H9 (cell line): Measurements from ENCODE around the gene PLCH2. TPM values are rescaled to one million over a fixed set of nuclear protein-coding genes. Genes with fewer than 3 reads are reported as not detected.

Experiments
- DNase-seq: peaks from one replicate; pipeline ENCODE4 v3.0.0-alpha.2; 2017
- H2AFZ ChIP-seq: one replicate; pipeline ENCODE4 v1.6.1; 2013; ENCODE audit warnings: mild to moderate bottlenecking, low read length, control low read depth, moderate library complexity
- H2AK5ac ChIP-seq: 2 replicates; pipeline ENCODE4 v1.6.1; 2013; ENCODE audit warnings: low read length, control low read depth, mixed read lengths; ENCODE audit not compliant: insufficient read length
- H2BK120ac ChIP-seq: one replicate; pipeline ENCODE4 v1.6.1; 2013; ENCODE audit warnings: low read depth, mild to moderate bottlenecking, low read length, control low read depth, inconsistent platforms; ENCODE audit not compliant: poor library complexity, severe bottlenecking
- H2BK12ac ChIP-seq: 2 replicates; pipeline ENCODE4 v1.6.1; 2013; ENCODE audit warnings: low read length, control low read depth, mixed read lengths, low read depth; ENCODE audit not compliant: insufficient read length
- H2BK15ac ChIP-seq: 2 replicates; pipeline ENCODE4 v1.6.1; 2013; ENCODE audit warnings: low read depth, low read length, control low read depth
- H2BK20ac ChIP-seq: one replicate; pipeline ENCODE4 v1.6.1; 2013; ENCODE audit warnings: low read depth, mild to moderate bottlenecking, low read length, control low read depth, inconsistent platforms; ENCODE audit not compliant: poor library complexity, severe bottlenecking
- H2BK5ac ChIP-seq: 2 replicates; pipeline ENCODE4 v1.6.1; 2013; ENCODE audit warnings: low read length, control low read depth, mixed read lengths; ENCODE audit not compliant: insufficient read length
- H3K14ac ChIP-seq: 2 replicates; pipeline ENCODE4 v1.6.1; 2013; ENCODE audit warnings: low read length, control low read depth; ENCODE audit not compliant: insufficient read depth
- H3K18ac ChIP-seq: 2 replicates; pipeline ENCODE4 v1.6.1; 2013; ENCODE audit warnings: low read depth, mild to moderate bottlenecking, mixed read lengths, low read length, control low read depth; ENCODE audit not compliant: insufficient read length
- H3K23ac ChIP-seq: 2 replicates; pipeline ENCODE4 v1.6.1; 2013; ENCODE audit warnings: low read length, control low read depth, mixed read lengths, low read depth; ENCODE audit not compliant: insufficient read length
- H3K23me2 ChIP-seq: 2 replicates; pipeline ENCODE4 v1.6.1; 2013; ENCODE audit warnings: low read depth, mild to moderate bottlenecking, mixed read lengths, low read length, control low read depth; ENCODE audit not compliant: insufficient read length, poor library complexity, severe bottlenecking
- H3K27ac ChIP-seq: 2 replicates; pipeline ENCODE4 v1.5.1; 2013; ENCODE audit warnings: low read length, control low read depth, mixed read lengths, low read depth; ENCODE audit not compliant: insufficient read length
- H3K27me3 ChIP-seq: 2 replicates; pipeline ENCODE4 v1.6.1; 2013; ENCODE audit warnings: low read length, control low read depth, inconsistent platforms; ENCODE audit not compliant: insufficient read depth
- H3K4ac ChIP-seq: 2 replicates; pipeline ENCODE4 v1.6.1; 2013; ENCODE audit warnings: low read depth, mild to moderate bottlenecking, control low read depth, inconsistent platforms, low read length, moderate library complexity
- H3K4me1 ChIP-seq: 2 replicates; pipeline ENCODE4 v1.6.1; 2013; ENCODE audit warnings: low read length, control low read depth, inconsistent platforms; ENCODE audit not compliant: insufficient read depth
- H3K4me2 ChIP-seq: 2 replicates; pipeline ENCODE4 v1.6.1; 2013; ENCODE audit warnings: low read length, control low read depth, mixed read lengths; ENCODE audit not compliant: insufficient read length, insufficient read depth
- H3K56ac ChIP-seq: 2 replicates; pipeline ENCODE4 v1.6.1; 2013; ENCODE audit warnings: low read depth, mild to moderate bottlenecking, mixed read lengths, low read length, control low read depth; ENCODE audit not compliant: insufficient read length
- H3K79me1 ChIP-seq: 2 replicates; pipeline ENCODE4 v1.6.1; 2013; ENCODE audit warnings: low read depth, mild to moderate bottlenecking, moderate library complexity, low read length, control low read depth, inconsistent platforms; ENCODE audit not compliant: insufficient read depth, poor library complexity, severe bottlenecking
- H3K79me2 ChIP-seq: 2 replicates; pipeline ENCODE4 v1.6.1; 2013; ENCODE audit warnings: low read length, control low read depth, inconsistent platforms; ENCODE audit not compliant: insufficient read depth
- H3K9ac ChIP-seq: 2 replicates; pipeline ENCODE4 v1.6.1; 2013; ENCODE audit warnings: low read length, control low read depth, mixed read lengths; ENCODE audit not compliant: insufficient read length; ENCODE audit errors: extremely low read depth
- H3K9me3 ChIP-seq: one replicate; pipeline ENCODE4 v1.6.1; 2013; ENCODE audit warnings: low read depth, low read length, inconsistent platforms; ENCODE audit not compliant: control insufficient read depth
- H3T11ph ChIP-seq: one replicate; pipeline ENCODE4 v1.6.1; 2013; ENCODE audit warnings: mild to moderate bottlenecking, low read length, control low read depth, inconsistent platforms
- H4K20me1 ChIP-seq: one replicate; pipeline ENCODE4 v1.6.1; 2013; ENCODE audit not compliant: control insufficient read depth, insufficient read length, insufficient read depth
- H4K5ac ChIP-seq: 2 replicates; pipeline ENCODE4 v1.6.1; 2013; ENCODE audit warnings: low read depth, mild to moderate bottlenecking, mixed read lengths, low read length, control low read depth; ENCODE audit not compliant: insufficient read length
- H4K8ac ChIP-seq: replicated peaks from 2 replicates; pipeline ENCODE4 v1.6.1; 2013; ENCODE audit warnings: low read length, control low read depth, mixed read lengths, low read depth; ENCODE audit not compliant: insufficient read length
- H4K91ac ChIP-seq: 2 replicates; pipeline ENCODE4 v1.6.1; 2013; ENCODE audit warnings: low read depth, mild to moderate bottlenecking, moderate library complexity, mixed read lengths, low read length, control low read depth; ENCODE audit not compliant: insufficient read length
- H3K27ac Mint-ChIP-seq, 3 experiments: 2 replicates in 2 of 3; 3 replicates in 1 of 3; pipeline ENCODE4 v1.8.0; 2020 to 2021; ENCODE audit warnings: mixed read lengths in 3 of 3, mild to moderate bottlenecking in 1 of 3, moderate library complexity in 1 of 3
- H3K27me3 Mint-ChIP-seq: 2 replicates; pipeline ENCODE4 v1.8.0; 2021; ENCODE audit warnings: low read depth, mild to moderate bottlenecking, moderate library complexity, mixed read lengths
- H3K36me3 Mint-ChIP-seq, 3 experiments: 2 replicates in 2 of 3; 3 replicates in 1 of 3; pipeline ENCODE4 v1.8.0; 2020 to 2021; ENCODE audit warnings: low read depth in 3 of 3, mixed read lengths in 3 of 3; ENCODE audit not compliant: insufficient read depth in 1 of 3
- H3K4me1 Mint-ChIP-seq, 2 experiments: 2 replicates each; pipeline ENCODE4 v1.8.0; 2020; ENCODE audit warnings: mixed read lengths in 2 of 2
- H3K4me3 Mint-ChIP-seq, 2 experiments: 2 replicates in 1 of 2; 3 replicates in 1 of 2; pipeline ENCODE4 v1.8.0; 2020 to 2021; ENCODE audit warnings: mild to moderate bottlenecking in 2 of 2, mixed read lengths in 2 of 2, moderate library complexity in 1 of 2
- H3K9me3 Mint-ChIP-seq, 2 experiments: 2 replicates in 1 of 2; 3 replicates in 1 of 2; pipeline ENCODE4 v1.8.0; 2020; ENCODE audit warnings: mild to moderate bottlenecking in 2 of 2, mixed read lengths in 2 of 2, moderate library complexity in 1 of 2
- WGBS: extraction: QIAGEN DNeasy Blood & Tissue Kit; methylation state at CpG from one replicate; pipeline ENCODE4 v1.1.7; 2013; ENCODE audit warnings: missing lambda C conversion rate, low lambda C conversion rate, mixed read lengths; ENCODE audit not compliant: insufficient read length; ENCODE audit errors: extremely low coverage; 5-methylcytosine and 5-hydroxymethylcytosine counted together
- total RNA-seq: library from RNA; stranded (reverse); gene quantifications from 2 replicates; pipeline ENCODE4 v1.2.1, GENCODE V29; 2021
- TF ChIP-seq, protein P1 (sequence below): fragments of 200-600 bp; sonication (generic); conservative IDR thresholded peaks from 3 replicates; pipeline ENCODE4 v1.8.0; 2021; ENCODE audit warnings: antibody characterized with exemption, mild to moderate bottlenecking

The PLCH2 gene
- total RNA-seq, 1 experiment from 2014 or later, result 0.09 TPM

DNA sequence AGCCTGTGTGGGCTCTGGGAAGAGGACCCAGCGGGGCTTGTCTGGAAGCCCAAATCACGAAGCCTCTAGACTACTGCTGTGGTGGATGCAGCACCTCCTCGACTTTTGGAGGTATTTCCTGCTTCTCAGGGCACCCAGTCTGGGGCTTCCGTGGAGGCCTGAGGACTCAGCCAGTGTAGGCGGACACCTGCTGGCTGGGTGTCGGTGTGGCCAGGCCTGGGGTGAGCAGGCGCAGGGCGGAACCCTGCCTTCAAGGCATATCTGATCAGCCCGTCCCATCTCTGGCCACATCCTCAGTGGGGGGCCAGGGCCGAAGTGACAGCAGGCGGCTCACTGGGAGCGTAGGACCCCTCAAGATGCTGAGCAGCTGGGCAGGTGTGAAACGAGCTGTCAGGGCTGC, 6.9 kb downstream of the PLCH2 start:
- H3K9me3 ChIP-seq, result no peaks in the 10 kb centered on the region
- no peak overlapping the region for H3T11ph ChIP-seq
- H3K27ac ChIP-seq, result no peak overlapping the region
- no peak overlapping the region for H2BK12ac ChIP-seq
- no CpG with 5 or more reads among the region's 13 CpGs for WGBS
- DNase-seq, result no peak
- 0 out of 7 replicates have a peak, but pooled peaks cover 0 to 1% (median 0%) of the 10 kb centered on the region in 3 experiments for H3K36me3 Mint-ChIP-seq
- H3K9me3 Mint-ChIP-seq, result peaks cover 2 to 3% of the 10 kb centered on the region in 2 experiments; a peak in 3 of 5 replicates
- H4K20me1 ChIP-seq, result no peaks in the 10 kb centered on the region
- H2BK20ac ChIP-seq, result no peak overlapping the region
- H3K79me1 ChIP-seq, result no peaks in the 10 kb centered on the region
- H2AK5ac ChIP-seq, result no peak overlapping the region
- H4K5ac ChIP-seq, result no peak overlapping the region
- H3K18ac ChIP-seq, result no peak overlapping the region
- no peaks in the 10 kb centered on the region for H3K23me2 ChIP-seq
- no peak overlapping the region for H3K4me2 ChIP-seq
- H3K79me2 ChIP-seq, result no peaks in the 10 kb centered on the region
- no peaks in the 10 kb centered on the region for H3K4me1 Mint-ChIP-seq
- H3K4me3 Mint-ChIP-seq, result no peak overlapping the region
- H2BK5ac ChIP-seq, result no peak overlapping the region
- H4K8ac ChIP-seq, result no peak overlapping the region
- H2BK15ac ChIP-seq, result no peak overlapping the region
- H3K9ac ChIP-seq, result no peak overlapping the region
- no peak overlapping the region for H3K4ac ChIP-seq
- H3K27ac Mint-ChIP-seq, result no peak overlapping the region
- H3K56ac ChIP-seq, result no peak overlapping the region
- no peak overlapping the region for H2AFZ ChIP-seq
- no peaks in the 10 kb centered on the region for H3K27me3 ChIP-seq
- no peaks in the 10 kb centered on the region for H3K4me1 ChIP-seq
- H4K91ac ChIP-seq, result no peak overlapping the region
- H3K14ac ChIP-seq, result no peak overlapping the region
- no peak overlapping the region for H3K23ac ChIP-seq
- H3K27me3 Mint-ChIP-seq, result peaks cover 14% of the 10 kb centered on the region
- H2BK120ac ChIP-seq, result no peak overlapping the region
- TF ChIP-seq, protein P1, sequence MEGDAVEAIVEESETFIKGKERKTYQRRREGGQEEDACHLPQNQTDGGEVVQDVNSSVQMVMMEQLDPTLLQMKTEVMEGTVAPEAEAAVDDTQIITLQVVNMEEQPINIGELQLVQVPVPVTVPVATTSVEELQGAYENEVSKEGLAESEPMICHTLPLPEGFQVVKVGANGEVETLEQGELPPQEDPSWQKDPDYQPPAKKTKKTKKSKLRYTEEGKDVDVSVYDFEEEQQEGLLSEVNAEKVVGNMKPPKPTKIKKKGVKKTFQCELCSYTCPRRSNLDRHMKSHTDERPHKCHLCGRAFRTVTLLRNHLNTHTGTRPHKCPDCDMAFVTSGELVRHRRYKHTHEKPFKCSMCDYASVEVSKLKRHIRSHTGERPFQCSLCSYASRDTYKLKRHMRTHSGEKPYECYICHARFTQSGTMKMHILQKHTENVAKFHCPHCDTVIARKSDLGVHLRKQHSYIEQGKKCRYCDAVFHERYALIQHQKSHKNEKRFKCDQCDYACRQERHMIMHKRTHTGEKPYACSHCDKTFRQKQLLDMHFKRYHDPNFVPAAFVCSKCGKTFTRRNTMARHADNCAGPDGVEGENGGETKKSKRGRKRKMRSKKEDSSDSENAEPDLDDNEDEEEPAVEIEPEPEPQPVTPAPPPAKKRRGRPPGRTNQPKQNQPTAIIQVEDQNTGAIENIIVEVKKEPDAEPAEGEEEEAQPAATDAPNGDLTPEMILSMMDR, result no peak
